Lower leg skin (tissue), 3 donors: ENCODE measurements around the gene MACROD1.

ENCODE experiments used
- CTCF ChIP-seq, 3 donors: fragments of 450-650 bp; IDR thresholded peaks; one replicate each; pipeline ENCODE4 v1.5.1; 2016; ENCODE audit warnings: antibody characterized with exemption in 3 of 3, mild to moderate bottlenecking in 3 of 3, moderate library complexity in 2 of 3
- POLR2A ChIP-seq, 2 donors: fragments of 450-650 bp; IDR thresholded peaks; one replicate each; pipeline ENCODE4 v1.6.1; 2016 to 2017; ENCODE audit warnings: antibody characterized with exemption in 2 of 2, mild to moderate bottlenecking in 1 of 2, moderate library complexity in 1 of 2

GRCh38 chr11:64013141-64013896 is 152.6 kb downstream of the MACROD1 start:
- TF ChIP-seq CTCF (IDR thresholded peaks at IDR 0.05): no peak
- TF ChIP-seq POLR2A (IDR thresholded peaks at IDR 0.05): no peak
